ENCODE results near the gene TMEM14C.

Gene TMEM14C

GRCh38 chr6:10771371-10771894 is 48.6 kb downstream of the TMEM14C start:
- no peak for DNase-seq

GRCh38 chr6:10778230-10778629 is 55.4 kb downstream of the TMEM14C start:
- DNase-seq: no peak

GRCh38 chr6:10779076-10779475 is 56.2 kb downstream of the TMEM14C start:
- no peak for DNase-seq

Data from 8988T (cell line).